Activated CD8-positive, alpha-beta T cell treated with anti-CD3 and anti-CD28 coated beads, Interleukin-2, amount 10 ng/mL, durations not matched to agents 7 days and 5 days (primary cell): Measurements from ENCODE around the gene THBS1. TPM values are rescaled to one million over a fixed set of nuclear protein-coding genes. Genes with fewer than 3 reads are reported as not detected.

Experiments
- ATAC-seq: fragments of 150-1000 bp; cut with Tn5 transposase; one replicate; pipeline ENCODE4 v1.10.0; 2021; ENCODE audit warnings: moderate library complexity
- CTCF ChIA-PET: fragments of 350-600 bp; sonication (Branson Sonifier 250); formaldehyde crosslinking; loops from one replicate; lab custom pipeline; 2021; ENCODE audit warnings: antibody characterized with exemption; lab: Charles Lee
- POLR2A ChIA-PET: fragments of 350-600 bp; sonication (Branson Sonifier 250); formaldehyde crosslinking; loops from one replicate; lab custom pipeline; 2021; ENCODE audit warnings: antibody characterized with exemption; lab: Charles Lee
- DNase-seq: peaks from one replicate; pipeline ENCODE4 v3.0.0-alpha.2; 2020
- H3K27ac Mint-ChIP-seq: one replicate; pipeline ENCODE4 v1.8.0; 2021; ENCODE audit warnings: mild to moderate bottlenecking, mixed read lengths
- H3K27me3 Mint-ChIP-seq: one replicate; pipeline ENCODE4 v1.8.0; 2021; ENCODE audit warnings: low read depth, mixed read lengths
- H3K36me3 Mint-ChIP-seq: one replicate; pipeline ENCODE4 v1.8.0; 2021; ENCODE audit warnings: low read depth, mixed read lengths
- H3K4me1 Mint-ChIP-seq: one replicate; pipeline ENCODE4 v1.8.0; 2021; ENCODE audit warnings: low read depth, mixed read lengths
- H3K4me3 Mint-ChIP-seq: one replicate; pipeline ENCODE4 v1.8.0; 2021; ENCODE audit warnings: mild to moderate bottlenecking, mixed read lengths
- H3K9me3 Mint-ChIP-seq: one replicate; pipeline ENCODE4 v1.8.0; 2022; ENCODE audit warnings: mixed read lengths; ENCODE audit not compliant: insufficient read depth
- total RNA-seq, 2 experiments: library from RNA; stranded (reverse); gene quantifications; one replicate each; pipeline ENCODE4 v1.2.3, GENCODE V29; 2021

Gene THBS1
- total RNA-seq, 2 experiments from 2014 or later = 0.87 to 1.2 TPM

- DNase-seq (no peak), ATAC-seq (no peak)
- CTCF ChIA-PET = interaction anchor here (0.8 to 1.5 kb wide), 5 partner anchors 10 to 891 kb away, joined by 3 to 4 read pairs (median 3); partner anchors contain the start of gene THBS1
- Mint-ChIP-seq H3K27me3 (peaks cover 11% of the 10 kb centered on the region), H3K9me3 (no peaks in the 10 kb centered on the region), H3K4me1 (peaks cover 7% of the 10 kb centered on the region), H3K36me3 (peaks cover 10% of the 10 kb centered on the region), H3K4me3 (no peak overlapping the region), H3K27ac (no peak overlapping the region)
- POLR2A ChIA-PET = no interaction called here
These were observed 10.4 kb downstream of the THBS1 start for GRCh38 chr15:39591141-39591895.

GRCh38 chr15:39591896-39592315 is 11.0 kb downstream of the THBS1 start:
- H3K4me3 Mint-ChIP-seq = no peak overlapping the region
- H3K27me3 Mint-ChIP-seq = peaks cover 9% of the 10 kb centered on the region
- CTCF ChIA-PET = interaction anchor here (0.8 to 1.5 kb wide), 4 partner anchors 9 to 892 kb away, joined by 3 to 4 read pairs (median 3); no protein-coding TSS in a partner anchor
- H3K4me1 Mint-ChIP-seq = peaks cover 7% of the 10 kb centered on the region
- DNase-seq = no peak
- H3K36me3 Mint-ChIP-seq = peaks cover 10% of the 10 kb centered on the region
- H3K27ac Mint-ChIP-seq = no peak overlapping the region
- POLR2A ChIA-PET = no interaction called here
- no peaks in the 10 kb centered on the region for H3K9me3 Mint-ChIP-seq
- no peak for ATAC-seq

GRCh38 chr15:39592500-39592899 is 11.6 kb downstream of the THBS1 start:
- H3K4me3 Mint-ChIP-seq = no peak overlapping the region

GRCh38 chr15:39593071-39593655 is 12.3 kb downstream of the THBS1 start:
- no peak overlapping the region for H3K27ac Mint-ChIP-seq
- peaks cover 10% of the 10 kb centered on the region for H3K36me3 Mint-ChIP-seq
- no peaks in the 10 kb centered on the region for H3K9me3 Mint-ChIP-seq
- peaks cover 7% of the 10 kb centered on the region for H3K4me1 Mint-ChIP-seq
- CTCF ChIA-PET = interaction anchor here (0.9 to 3.1 kb wide), 7 partner anchors 11 to 164 kb away, joined by 3 to 21 read pairs (median 4); no protein-coding TSS in a partner anchor
- POLR2A ChIA-PET = no interaction called here
- peaks cover 9% of the 10 kb centered on the region for H3K27me3 Mint-ChIP-seq
- ATAC-seq (no peak), DNase-seq (no peak)
- no peak overlapping the region for H3K4me3 Mint-ChIP-seq

More at GRCh38 chr15:39592500-39592899, 11.6 kb downstream of the THBS1 start:
- Mint-ChIP-seq H3K27me3 (peaks cover 9% of the 10 kb centered on the region), H3K4me1 (peaks cover 7% of the 10 kb centered on the region), H3K36me3 (peaks cover 10% of the 10 kb centered on the region), H3K9me3 (no peaks in the 10 kb centered on the region), H3K27ac (no peak overlapping the region)
- POLR2A ChIA-PET = no interaction called here
- no peak for ATAC-seq
- CTCF ChIA-PET = interaction anchor here (1.5 kb wide), 1 partner anchor 93 kb away, joined by 4 read pairs; no protein-coding TSS in a partner anchor
- no peak for DNase-seq

- ChIA-PET CTCF (interaction anchor here (0.6 to 3.1 kb wide), 9 partner anchors 11 to 164 kb away, joined by 3 to 21 read pairs (median 4); no protein-coding TSS in a partner anchor), POLR2A (no interaction called here)
- DNase-seq (no peak), ATAC-seq (no peak)
- Mint-ChIP-seq H3K36me3 (peaks cover 10% of the 10 kb centered on the region), H3K4me1 (peaks cover 7% of the 10 kb centered on the region), H3K9me3 (no peaks in the 10 kb centered on the region), H3K27me3 (peaks cover 9% of the 10 kb centered on the region), H3K4me3 (no peak overlapping the region), H3K27ac (peak overlapping the region; percentile 63)
These were observed 13.0 kb downstream of the THBS1 start for GRCh38 chr15:39593656-39594445.

GRCh38 chr15:39594446-39595337 is 13.8 kb downstream of the THBS1 start:
- Mint-ChIP-seq H3K9me3 (no peaks in the 10 kb centered on the region), H3K27me3 (peaks cover 14% of the 10 kb centered on the region), H3K27ac (no peak overlapping the region), H3K36me3 (peaks cover 10% of the 10 kb centered on the region), H3K4me3 (no peak overlapping the region), H3K4me1 (peaks cover 7% of the 10 kb centered on the region)
- DNase-seq (no peak), ATAC-seq (no peak)
- ChIA-PET CTCF (interaction anchor here (0.6 to 3.1 kb wide), 11 partner anchors 12 to 163 kb away, joined by 3 to 21 read pairs (median 4); no protein-coding TSS in a partner anchor), POLR2A (no interaction called here)

GRCh38 chr15:39595338-39596221 is 14.7 kb downstream of the THBS1 start:
- POLR2A ChIA-PET = no interaction called here
- Mint-ChIP-seq H3K36me3 (peaks cover 10% of the 10 kb centered on the region), H3K4me1 (peaks cover 7% of the 10 kb centered on the region), H3K27ac (no peak overlapping the region), H3K4me3 (no peak overlapping the region), H3K9me3 (no peaks in the 10 kb centered on the region), H3K27me3 (peaks cover 9% of the 10 kb centered on the region)
- DNase-seq = no peak
- CTCF ChIA-PET = interaction anchor here (0.9 to 3.1 kb wide), 4 partner anchors 29 to 162 kb away, joined by 3 to 21 read pairs (median 4); no protein-coding TSS in a partner anchor
- no peak for ATAC-seq

GRCh38 chr15:39596358-39597051 is 15.6 kb downstream of the THBS1 start:
- Mint-ChIP-seq H3K9me3 (no peaks in the 10 kb centered on the region), H3K27me3 (peaks cover 7% of the 10 kb centered on the region), H3K4me1 (peaks cover 7% of the 10 kb centered on the region), H3K36me3 (peaks cover 10% of the 10 kb centered on the region), H3K4me3 (no peak overlapping the region), H3K27ac (no peak overlapping the region)
- CTCF ChIA-PET = interaction anchor here (3.1 kb wide), 1 partner anchor 161 kb away, joined by 21 read pairs; no protein-coding TSS in a partner anchor
- ATAC-seq (no peak), DNase-seq (no peak)
- POLR2A ChIA-PET = no interaction called here

GRCh38 chr15:39597336-39597735 is 16.5 kb downstream of the THBS1 start:
- ChIA-PET CTCF (no interaction called here), POLR2A (no interaction called here)
- Mint-ChIP-seq H3K9me3 (no peaks in the 10 kb centered on the region), H3K4me3 (no peak overlapping the region), H3K27ac (no peak overlapping the region), H3K36me3 (peaks cover 10% of the 10 kb centered on the region), H3K4me1 (peaks cover 7% of the 10 kb centered on the region), H3K27me3 (peaks cover 7% of the 10 kb centered on the region)
- DNase-seq = no peak
- ATAC-seq = no peak
